IMR-90 (cell line): ENCODE results near the gene UBALD1.

Source experiments
- CEBPB ChIP-seq: IDR thresholded peaks from 2 replicates; pipeline ENCODE4 v1.6.1; 2012; ENCODE audit warnings: low read depth, low read length, improper control_type of control experiment
- CTCF ChIP-seq: conservative IDR thresholded peaks from 2 replicates; pipeline ENCODE4 v1.5.1; 2012; ENCODE audit warnings: mild to moderate bottlenecking, low read depth, low read length, improper control_type of control experiment
- MXI1 ChIP-seq: IDR thresholded peaks from 2 replicates; pipeline ENCODE4 v1.6.1; 2012; ENCODE audit warnings: low read depth, mild to moderate bottlenecking, low read length, moderate library complexity, borderline replicate concordance
- RAD21 ChIP-seq: IDR thresholded peaks from 2 replicates; pipeline ENCODE4 v1.6.1; 2012; ENCODE audit warnings: low read length, improper control_type of control experiment
- RCOR1 ChIP-seq: IDR thresholded peaks from 2 replicates; pipeline ENCODE4 v1.6.1; 2012; ENCODE audit warnings: mild to moderate bottlenecking, low read length, improper control_type of control experiment; ENCODE audit not compliant: insufficient replicate concordance
- SMC3 ChIP-seq: fragments of 150-350 bp; IDR thresholded peaks from 2 replicates; pipeline ENCODE4 v1.6.1; 2016; ENCODE audit warnings: low read depth, mild to moderate bottlenecking, antibody characterized with exemption, low read length, moderate library complexity

- TF ChIP-seq RCOR1 (no peak), CTCF (no peak), RAD21 (no peak), CEBPB (no peak), SMC3 (no peak), MXI1 (no peak)
Measured at GRCh38 chr16:4654011-4654963, 39.6 kb upstream of the UBALD1 start.
